ENCODE measurements around the gene ELK4.

GRCh38 chr1:205591522-205592351 is 40.1 kb downstream of the ELK4 start:
- TF ChIP-seq POLR2A (IDR thresholded peaks at IDR 0.05) (no peak), CTCF (IDR thresholded peaks at IDR 0.05 in 8 of 11, conservative IDR thresholded peaks at IDR 0.05 in 3 of 11) (peak; percentile 86 to 98 (median 96)), POLR2AphosphoS5 (IDR thresholded peaks at IDR 0.05) (peak; percentile 81 to 87 (median 83))
